Endothelial cell (in vitro differentiated cells): ENCODE results near the gene SFRP5. TPM values are rescaled to one million over a fixed set of nuclear protein-coding genes. Genes with fewer than 3 reads are reported as not detected.
A peak's percentile ranks its signal among the peaks of the same experiment; 100 is the strongest.

Experiments
- DNase-seq: peaks from one replicate; pipeline ENCODE4 v3.0.0; 2021; ENCODE audit warnings: low spot score
- H3K27ac Mint-ChIP-seq: one replicate; pipeline ENCODE4 v1.8.0; 2021; ENCODE audit warnings: mixed read lengths, inconsistent platforms; ENCODE audit not compliant: unreplicated experiment
- H3K27me3 Mint-ChIP-seq: one replicate; pipeline ENCODE4 v1.8.0; 2021; ENCODE audit warnings: mild to moderate bottlenecking, moderate library complexity, mixed read lengths, inconsistent platforms; ENCODE audit not compliant: unreplicated experiment
- H3K36me3 Mint-ChIP-seq: one replicate; pipeline ENCODE4 v1.8.0; 2021; ENCODE audit warnings: mild to moderate bottlenecking, low read depth, mixed read lengths, inconsistent platforms; ENCODE audit not compliant: unreplicated experiment
- H3K4me1 Mint-ChIP-seq: one replicate; pipeline ENCODE4 v1.8.0; 2021; ENCODE audit warnings: mild to moderate bottlenecking, mixed read lengths, inconsistent platforms; ENCODE audit not compliant: unreplicated experiment
- H3K4me3 Mint-ChIP-seq: one replicate; pipeline ENCODE4 v1.8.0; 2021; ENCODE audit warnings: mild to moderate bottlenecking, mixed read lengths, inconsistent platforms; ENCODE audit not compliant: unreplicated experiment
- H3K9me3 Mint-ChIP-seq: one replicate; pipeline ENCODE4 v1.8.0; 2021; ENCODE audit warnings: mixed read lengths, inconsistent platforms; ENCODE audit not compliant: unreplicated experiment
- CTCF ChIP-seq: fragments of 200-600 bp; sonication (generic); IDR thresholded peaks from one replicate; pipeline ENCODE4 v1.5.0; 2021; ENCODE audit warnings: antibody characterized with exemption; ENCODE audit not compliant: unreplicated experiment
- total RNA-seq: library from RNA; stranded (reverse); fragmentation: NEBNext Ultra II Directional; extraction: Animal tissue kit (Norgen Biotek cat#: 25700); gene quantifications from one replicate; pipeline ENCODE4 v1.2.1, GENCODE V29; 2021; ENCODE audit not compliant: unreplicated experiment

The SFRP5 gene
- total RNA-seq, 1 donor from 2014 or later = 3.5 TPM

GRCh38 chr10:97762816-97763215, 9.0 kb downstream of the SFRP5 start:
- peaks cover 5% of the 10 kb centered on the region for H3K27me3 Mint-ChIP-seq
- no peak overlapping the region for H3K4me3 Mint-ChIP-seq
- no peak overlapping the region for H3K27ac Mint-ChIP-seq
- no peaks in the 10 kb centered on the region for H3K4me1 Mint-ChIP-seq
- H3K36me3 Mint-ChIP-seq = peaks cover 9% of the 10 kb centered on the region
- TF ChIP-seq CTCF = no peak
- H3K9me3 Mint-ChIP-seq = no peaks in the 10 kb centered on the region
- DNase-seq = no peak

- Mint-ChIP-seq H3K4me3 (no peak overlapping the region), H3K36me3 (peaks cover 12% of the 10 kb centered on the region), H3K27me3 (no peaks in the 10 kb centered on the region), H3K4me1 (no peaks in the 10 kb centered on the region), H3K27ac (no peak overlapping the region), H3K9me3 (no peaks in the 10 kb centered on the region)
- DNase-seq = no peak
- TF ChIP-seq CTCF = no peak
Measured at GRCh38 chr10:97762056-97762455, 9.7 kb downstream of the SFRP5 start.

GRCh38 chr10:97761331-97761865, 10.4 kb downstream of the SFRP5 start:
- Mint-ChIP-seq H3K4me1 (no peaks in the 10 kb centered on the region), H3K9me3 (no peaks in the 10 kb centered on the region), H3K4me3 (peak overlapping the region; percentile 52), H3K27me3 (no peaks in the 10 kb centered on the region), H3K27ac (no peak overlapping the region), H3K36me3 (peaks cover 18% of the 10 kb centered on the region)
- no peak for TF ChIP-seq CTCF
- no peak for DNase-seq

GRCh38 chr10:97760461-97761257, 11.1 kb downstream of the SFRP5 start:
- peak overlapping the region; percentile 17 for H3K27ac Mint-ChIP-seq

More at GRCh38 chr10:97760461-97761257, 11.1 kb downstream of the SFRP5 start:
- H3K9me3 Mint-ChIP-seq = no peaks in the 10 kb centered on the region
- H3K27me3 Mint-ChIP-seq = no peaks in the 10 kb centered on the region
- DNase-seq = no peak
- no peak for TF ChIP-seq CTCF
- H3K4me3 Mint-ChIP-seq = no peak overlapping the region
- no peaks in the 10 kb centered on the region for H3K4me1 Mint-ChIP-seq
- H3K36me3 Mint-ChIP-seq = peaks cover 20% of the 10 kb centered on the region
